Left colon (tissue), 2 donors: Measurements from ENCODE around the gene TIMM22. TPM values are rescaled to one million over a fixed set of nuclear protein-coding genes. Genes with fewer than 3 reads are reported as not detected.
"Not testable (repeated sequence)": the region's sequence is repeated elsewhere in the genome, so short reads cannot be mapped to it uniquely, and the experiment has no call there.

ENCODE experiments used
- ATAC-seq: fragments of 200-7000 bp; cut with Tn5 transposase; one replicate; pipeline ENCODE4 v1.9.1; 2020; ENCODE audit warnings: mild to moderate bottlenecking, moderate library complexity
- DNase-seq, 2 donors: peaks; one replicate each; pipeline ENCODE4 v3.0.0-alpha.2; 2020
- intact Hi-C, 2 donors: fragments of 100-400 bp; cut with DNase I in 1 of 2; cut with micrococcal nuclease in 1 of 2; formaldehyde crosslinking; loops; one replicate each; pipeline versions ENCODE4 v1.11.2 to v1.14.0; 2022; cut with DNase I, micrococcal nuclease
- total RNA-seq, 2 donors: library from RNA; stranded (reverse); fragmentation: NEBNext Ultra II Directional; extraction: Animal tissue kit (Norgen Biotek cat#: 25700); gene quantifications; one replicate each; pipeline ENCODE4 v1.2.1, GENCODE V29; 2021
- donor health status: DM: no; HTN: no; CAD: no.
- donor health status: DM: yes; HTN: yes; CAD: no.

TIMM22 gene
- total RNA-seq, 2 donors from 2014 or later: 8.2 to 9.0 TPM

GRCh38 chr17:969811-970355, 27.0 kb upstream of the TIMM22 start:
- ATAC-seq (no peak), DNase-seq (no peak)
- intact Hi-C loops: no loop called here

GRCh38 chr17:970364-970763, 26.6 kb upstream of the TIMM22 start:
- ATAC-seq (no peak), DNase-seq (no peak)
- intact Hi-C loops: no loop called here

- intact Hi-C loops, DNase-seq, ATAC-seq: not testable (repeated sequence)
These were observed 25.1 kb upstream of the TIMM22 start for GRCh38 chr17:971861-972260.

GRCh38 chr17:973053-973452, 23.9 kb upstream of the TIMM22 start:
- ATAC-seq (no peak), DNase-seq (no peak)
- intact Hi-C loops: no loop called here

- ATAC-seq, intact Hi-C loops, DNase-seq: not testable (repeated sequence)
These were observed 22.2 kb upstream of the TIMM22 start for GRCh38 chr17:974778-975177.

GRCh38 chr17:975371-975915, 21.5 kb upstream of the TIMM22 start:
- intact Hi-C loops: no loop called here
- ATAC-seq (no peak), DNase-seq (no peak)

GRCh38 chr17:976312-976711, 20.6 kb upstream of the TIMM22 start:
- ATAC-seq (no peak), DNase-seq (no peak)
- intact Hi-C loops: no loop called here

GRCh38 chr17:977166-977565, 19.8 kb upstream of the TIMM22 start:
- intact Hi-C loops: no loop called here
- no peak for DNase-seq
- ATAC-seq: no peak

- no peak for ATAC-seq
- DNase-seq: no peak
- intact Hi-C loops: no loop called here
These were observed 18.5 kb upstream of the TIMM22 start for GRCh38 chr17:978103-979093.

GRCh38 chr17:979212-979538, 17.8 kb upstream of the TIMM22 start:
- ATAC-seq (no peak), DNase-seq (no peak)
- intact Hi-C loops: no loop called here

GRCh38 chr17:979539-980405, 17.2 kb upstream of the TIMM22 start, which contains the start of gene NXN:
Gene NXN, minus strand, starts transcription at chr17:979776.
- intact Hi-C loops: loop anchor here (5.0 to 10.0 kb wide), 2 partner anchors 185 to 567 kb away; a partner anchor contains a TSS
- DNase-seq (peak; percentile 72 to 89), ATAC-seq (peak; percentile 96)

- intact Hi-C loops: loop anchor here (5.0 to 10.0 kb wide), 2 partner anchors 186 to 568 kb away; a partner anchor contains a TSS
- ATAC-seq (peak; percentile 72), DNase-seq (peak; percentile 77)
These were observed 16.3 kb upstream of the TIMM22 start for GRCh38 chr17:980406-981291.

- ATAC-seq (no peak), DNase-seq (no peak)
- intact Hi-C loops: loop anchor here (5.0 to 10.0 kb wide), 2 partner anchors 186 to 569 kb away; a partner anchor contains a TSS
These were observed 15.7 kb upstream of the TIMM22 start for GRCh38 chr17:981292-981658.

GRCh38 chr17:983921-984320, 13.0 kb upstream of the TIMM22 start:
- ATAC-seq (no peak), DNase-seq (no peak)
- intact Hi-C loops: loop anchor here (5.0 to 10.0 kb wide), 2 partner anchors 189 to 572 kb away; a partner anchor contains a TSS

- ATAC-seq (no peak), DNase-seq (no peak)
These were observed 10.5 kb upstream of the TIMM22 start for GRCh38 chr17:986322-986929.

GRCh38 chr17:987931-988330, 9.0 kb upstream of the TIMM22 start:
- ATAC-seq: no peak
- intact Hi-C loops: loop anchor here (10.0 kb wide), 1 partner anchor 193 kb away; no protein-coding TSS in a partner anchor
- no peak for DNase-seq

More at GRCh38 chr17:986322-986929, 10.5 kb upstream of the TIMM22 start:
- intact Hi-C loops: loop anchor here (10.0 kb wide), 1 partner anchor 192 kb away; no protein-coding TSS in a partner anchor

- DNase-seq (no peak), ATAC-seq (no peak)
- intact Hi-C loops: loop anchor here (10.0 kb wide), 1 partner anchor 194 kb away; no protein-coding TSS in a partner anchor
These were observed 8.4 kb upstream of the TIMM22 start for GRCh38 chr17:988561-988960.
